ENCODE results near the gene SLC6A8. TPM values are rescaled to one million over a fixed set of nuclear protein-coding genes. Genes with fewer than 3 reads are reported as not detected.
A peak's percentile ranks its signal among the peaks of the same experiment; 100 is the strongest.
"Not testable (repeated sequence)": the region's sequence is repeated elsewhere in the genome, so short reads cannot be mapped to it uniquely, and the experiment has no call there.

SLC6A8 gene
- total RNA-seq, 1 donor from 2014 or later = 178 TPM

DNA sequence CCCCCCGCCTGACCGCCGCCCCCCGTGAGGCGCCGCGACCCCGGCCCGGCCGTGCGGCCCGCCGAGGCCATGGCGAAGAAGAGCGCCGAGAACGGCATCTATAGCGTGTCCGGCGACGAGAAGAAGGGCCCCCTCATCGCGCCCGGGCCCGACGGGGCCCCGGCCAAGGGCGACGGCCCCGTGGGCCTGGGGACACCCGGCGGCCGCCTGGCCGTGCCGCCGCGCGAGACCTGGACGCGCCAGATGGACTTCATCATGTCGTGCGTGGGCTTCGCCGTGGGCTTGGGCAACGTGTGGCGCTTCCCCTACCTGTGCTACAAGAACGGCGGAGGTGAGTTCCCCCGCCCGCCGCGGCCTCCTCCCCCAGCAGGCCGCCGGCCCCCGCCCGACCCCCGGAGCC lies 780 bp downstream of the SLC6A8 start:
- intact Hi-C loops (cut with DNase I) = loop anchor here (2.0 to 5.0 kb wide), 2 partner anchors 20 to 34 kb away; partner anchors contain the start of genes ABCD1 and BCAP31
- ATAC-seq = no peak
- DNase-seq (ENCODE audit: missing footprints) = no peak

GRCh38 chrX:153688911-153689590 lies 1.3 kb downstream of the SLC6A8 start:
- intact Hi-C loops (cut with DNase I) = loop anchor here (2.0 to 5.0 kb wide), 2 partner anchors 20 to 33 kb away; partner anchors contain the start of genes ABCD1 and BCAP31
- ATAC-seq (peak; percentile 72), DNase-seq (ENCODE audit: missing footprints) (no peak)

DNA sequence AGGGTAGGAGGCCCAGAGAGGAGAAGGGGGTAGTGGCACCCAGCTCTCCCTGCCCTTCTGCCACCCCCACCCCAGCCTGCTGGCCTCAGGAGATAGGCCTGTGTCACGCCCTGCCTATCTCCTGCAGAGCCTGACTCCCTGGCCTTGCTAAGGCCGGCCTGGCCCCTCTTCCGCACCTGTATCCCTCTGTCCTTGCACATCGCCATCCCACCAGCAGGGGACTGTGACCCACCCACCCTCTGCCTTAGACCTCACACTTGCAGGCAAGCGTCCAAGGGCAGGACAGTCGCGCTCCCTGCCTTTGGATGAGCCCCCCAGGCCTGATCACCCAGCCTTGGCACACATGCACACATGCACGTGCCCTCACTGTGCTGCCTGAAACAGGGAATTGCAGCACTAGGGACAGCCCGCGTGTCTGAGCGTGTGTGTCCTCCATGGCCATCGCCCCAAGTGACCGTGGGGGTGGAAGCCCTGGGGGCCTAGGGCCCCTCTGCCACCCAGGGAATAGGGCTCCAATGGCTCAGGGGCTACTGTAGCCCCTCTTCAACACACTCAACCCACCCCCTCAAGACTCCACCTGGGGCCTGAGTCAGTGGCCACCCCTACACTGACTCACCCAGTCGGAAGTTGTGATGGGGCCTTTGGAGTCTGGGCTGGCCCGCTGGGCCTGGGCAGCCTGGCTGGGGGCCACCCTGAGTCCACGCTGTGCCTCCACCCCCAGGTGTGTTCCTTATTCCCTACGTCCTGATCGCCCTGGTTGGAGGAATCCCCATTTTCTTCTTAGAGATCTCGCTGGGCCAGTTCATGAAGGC lies 2.1 kb downstream of the SLC6A8 start:
- ATAC-seq (peak; percentile 5), DNase-seq (ENCODE audit: missing footprints) (no peak)
- intact Hi-C loops (cut with DNase I) = loop anchor here (2.0 to 5.0 kb wide), 2 partner anchors 19 to 32 kb away; partner anchors contain the start of genes ABCD1 and BCAP31

DNA sequence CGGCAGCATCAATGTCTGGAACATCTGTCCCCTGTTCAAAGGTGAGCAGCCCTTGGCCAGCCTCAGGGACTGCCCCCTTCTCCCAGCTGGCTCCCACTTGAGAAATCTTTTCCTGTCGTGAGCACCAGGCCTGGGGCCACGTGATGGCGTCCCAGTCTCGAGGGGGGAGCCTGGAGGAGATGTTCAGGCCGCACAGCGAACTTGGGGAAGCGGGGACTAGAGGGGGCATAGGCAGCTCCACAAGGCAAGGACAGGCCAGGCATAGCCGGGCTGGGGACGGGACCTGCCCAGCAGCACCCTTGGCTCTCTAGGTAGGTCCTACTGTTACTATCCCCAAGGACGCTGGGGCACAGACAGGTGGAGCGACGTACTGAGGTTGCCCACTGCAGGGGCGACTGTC lies 2.7 kb downstream of the SLC6A8 start:
- intact Hi-C loops (cut with DNase I) = no loop called here
- DNase-seq (ENCODE audit: missing footprints) (no peak), ATAC-seq (no peak)

DNA sequence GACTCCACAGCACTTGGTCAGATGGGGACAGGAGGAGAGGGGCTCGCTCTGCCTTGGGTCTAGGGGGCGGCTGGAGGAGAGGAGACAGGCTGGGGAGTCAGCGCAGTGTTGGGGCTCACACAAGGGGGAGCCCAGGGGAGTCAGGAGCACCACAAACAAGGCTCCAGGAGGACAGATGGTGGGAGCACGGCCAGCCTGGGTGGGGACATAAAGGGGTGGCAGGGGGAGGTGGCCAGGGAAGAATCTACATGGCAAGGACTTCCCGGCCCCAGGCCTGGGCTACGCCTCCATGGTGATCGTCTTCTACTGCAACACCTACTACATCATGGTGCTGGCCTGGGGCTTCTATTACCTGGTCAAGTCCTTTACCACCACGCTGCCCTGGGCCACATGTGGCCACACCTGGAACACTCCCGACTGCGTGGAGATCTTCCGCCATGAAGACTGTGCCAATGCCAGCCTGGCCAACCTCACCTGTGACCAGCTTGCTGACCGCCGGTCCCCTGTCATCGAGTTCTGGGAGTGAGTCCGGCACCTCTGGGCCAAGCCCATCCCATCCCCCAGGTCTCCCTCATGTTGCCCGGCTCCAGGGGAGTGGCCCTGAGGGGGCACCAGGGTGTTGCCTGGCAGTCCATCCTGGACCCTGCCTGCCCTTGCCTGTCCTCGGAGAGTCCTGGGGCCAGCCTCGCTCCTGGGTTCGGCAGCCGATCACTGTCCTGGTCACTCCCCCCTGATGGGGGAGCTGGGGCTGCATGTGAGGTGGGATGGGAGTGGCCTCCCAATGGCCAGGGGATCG lies 3.5 kb downstream of the SLC6A8 start:
- ATAC-seq; intact Hi-C loops (cut with DNase I); DNase-seq (ENCODE audit: missing footprints): not testable (repeated sequence)

- DNase-seq (ENCODE audit: missing footprints) = no peak
- intact Hi-C loops (cut with DNase I) = no loop called here
- ATAC-seq = no peak
These were observed 4.3 kb downstream of the SLC6A8 start for GRCh38 chrX:153692003-153692402.

DNA sequence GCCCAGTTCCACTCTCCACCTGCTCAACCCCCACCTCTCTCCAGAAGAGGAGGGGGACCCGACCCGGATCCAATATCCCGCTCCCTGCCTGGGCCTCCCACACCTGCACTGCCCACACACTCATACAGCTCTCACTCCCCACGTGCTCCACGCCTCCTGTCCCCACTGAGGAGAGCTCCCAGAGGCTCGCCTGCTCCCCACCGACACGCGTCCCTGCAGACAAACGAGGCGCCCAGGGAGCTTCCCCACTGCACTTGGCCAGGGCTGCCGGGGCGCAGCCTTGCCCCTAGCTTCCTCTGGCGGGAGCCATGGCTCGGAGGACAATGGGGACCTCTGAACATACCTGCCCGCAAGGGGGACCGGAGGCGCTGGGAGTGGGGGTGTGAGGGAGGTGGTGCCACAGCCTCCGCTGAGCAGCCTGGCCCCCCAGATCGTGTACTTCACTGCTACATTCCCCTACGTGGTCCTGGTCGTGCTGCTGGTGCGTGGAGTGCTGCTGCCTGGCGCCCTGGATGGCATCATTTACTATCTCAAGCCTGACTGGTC lies 5.0 kb downstream of the SLC6A8 start:
- intact Hi-C loops (cut with DNase I) = no loop called here
- ATAC-seq (no peak), DNase-seq (ENCODE audit: missing footprints) (no peak)

- DNase-seq (ENCODE audit: missing footprints) = no peak
- intact Hi-C loops (cut with DNase I) = no loop called here
- ATAC-seq = no peak
These were observed 5.7 kb downstream of the SLC6A8 start for GRCh38 chrX:153693216-153694086.

DNA sequence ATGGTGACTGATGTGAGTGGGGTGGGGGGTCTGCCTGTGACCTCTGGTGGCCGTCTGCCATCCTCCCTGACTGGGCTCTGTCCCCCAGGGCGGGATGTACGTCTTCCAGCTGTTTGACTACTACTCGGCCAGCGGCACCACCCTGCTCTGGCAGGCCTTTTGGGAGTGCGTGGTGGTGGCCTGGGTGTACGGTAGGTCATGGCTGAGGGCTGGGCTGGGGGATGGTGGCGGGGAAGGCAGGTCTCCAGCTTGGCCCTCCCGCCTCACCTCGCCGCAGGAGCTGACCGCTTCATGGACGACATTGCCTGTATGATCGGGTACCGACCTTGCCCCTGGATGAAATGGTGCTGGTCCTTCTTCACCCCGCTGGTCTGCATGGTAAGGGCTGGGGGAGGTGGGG lies 6.5 kb downstream of the SLC6A8 start:
- ATAC-seq; DNase-seq (ENCODE audit: missing footprints); intact Hi-C loops (cut with DNase I): not testable (repeated sequence)

- ATAC-seq (no peak), DNase-seq (ENCODE audit: missing footprints) (no peak)
- intact Hi-C loops (cut with DNase I) = no loop called here
These were observed 7.1 kb downstream of the SLC6A8 start for GRCh38 chrX:153694687-153695270.

GRCh38 chrX:153696100-153696499 lies 8.4 kb downstream of the SLC6A8 start:
- intact Hi-C loops (cut with DNase I) = no loop called here
- no peak for ATAC-seq
- no peak for DNase-seq (ENCODE audit: missing footprints)

DNA sequence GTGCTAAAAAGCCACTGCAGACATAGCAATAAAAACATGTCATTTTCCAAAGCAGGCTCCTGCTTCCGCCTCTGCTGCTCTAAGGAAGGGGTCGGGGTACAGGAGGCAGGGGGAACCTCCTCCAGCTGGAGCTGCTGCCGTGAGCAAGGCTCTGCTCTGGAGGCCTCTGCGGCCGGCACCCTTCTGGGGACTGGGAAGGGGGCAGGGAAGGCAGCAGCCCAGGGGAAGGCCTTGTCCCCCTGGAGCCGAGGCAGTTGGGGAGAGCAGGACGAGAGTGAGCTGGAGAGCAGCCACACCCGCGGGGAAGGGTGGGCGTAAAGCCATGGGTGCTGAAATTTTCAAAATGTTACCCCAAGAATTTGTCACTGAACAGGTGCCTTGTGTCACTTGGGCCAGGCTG lies 8.8 kb downstream of the SLC6A8 start:
- intact Hi-C loops (cut with DNase I); DNase-seq (ENCODE audit: missing footprints); ATAC-seq: not testable (repeated sequence)

GRCh38 chrX:153696986-153697722 lies 9.4 kb downstream of the SLC6A8 start:
- DNase-seq (ENCODE audit: missing footprints); ATAC-seq; intact Hi-C loops (cut with DNase I): not testable (repeated sequence)

DNA sequence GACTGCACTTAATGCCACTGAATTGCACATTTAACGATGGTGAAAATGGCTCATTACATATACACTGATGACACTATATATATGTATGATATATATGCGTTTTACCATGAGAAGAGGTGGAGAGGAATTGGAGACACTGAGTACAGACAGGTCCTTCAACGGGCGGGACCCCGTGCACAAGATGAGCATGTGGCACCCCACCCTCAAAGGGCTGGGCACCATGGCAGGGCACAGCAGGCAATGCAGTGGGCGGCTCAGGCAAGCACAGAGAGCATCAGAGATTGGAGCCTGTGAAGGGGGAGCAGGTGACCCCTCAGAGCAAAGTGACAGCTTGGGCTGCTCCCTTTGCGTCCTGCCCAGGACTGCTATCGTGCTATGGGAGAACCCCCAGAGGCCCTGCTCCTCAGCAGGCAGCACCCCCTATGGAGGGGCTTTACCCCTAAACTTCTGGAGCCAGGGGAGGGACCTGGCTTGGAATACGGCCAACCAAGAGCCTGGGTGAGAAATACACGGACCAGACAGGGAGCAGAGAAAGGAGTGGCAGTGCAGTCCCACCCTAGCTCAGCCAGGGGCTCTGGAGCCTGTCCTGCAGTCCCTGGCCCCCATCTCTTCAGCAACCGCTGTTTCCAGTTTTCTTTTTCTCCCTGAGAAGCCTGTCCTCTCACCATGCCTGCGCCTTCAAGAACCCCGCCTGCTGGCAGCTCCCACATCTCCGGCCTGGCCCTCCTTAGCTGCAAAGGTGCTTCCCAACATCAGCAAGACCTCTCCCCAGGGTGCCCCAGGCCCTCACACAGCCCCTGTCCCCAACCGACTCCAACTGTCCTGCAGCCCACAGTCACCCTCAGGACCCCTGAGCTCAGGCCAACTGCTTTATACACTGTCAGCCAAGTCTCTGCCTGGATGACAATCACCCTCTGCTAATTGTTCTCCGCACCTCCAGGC lies 10.5 kb downstream of the SLC6A8 start:
- intact Hi-C loops (cut with DNase I) = no loop called here
- DNase-seq (ENCODE audit: missing footprints) (no peak), ATAC-seq (no peak)

- DNase-seq (ENCODE audit: missing footprints) = not testable (repeated sequence)
These were observed 11.6 kb downstream of the SLC6A8 start for GRCh38 chrX:153699210-153699783.

More at GRCh38 chrX:153699210-153699783, 11.6 kb downstream of the SLC6A8 start:
- ATAC-seq; intact Hi-C loops (cut with DNase I): not testable (repeated sequence)

Data from Right ventricle myocardium inferior (tissue), 1 donor.